HT-29 (cell line): ENCODE measurements around the gene KRT33A. TPM values are rescaled to one million over a fixed set of nuclear protein-coding genes. Genes with fewer than 3 reads are reported as not detected.
"Not testable (repeated sequence)": the region's sequence is repeated elsewhere in the genome, so short reads cannot be mapped to it uniquely, and the experiment has no call there.

Source experiments
- DNase-seq: peaks from one replicate; pipeline ENCODE4 v3.0.0-alpha.2; 2015; ENCODE audit warnings: low spot score
- total RNA-seq: library from RNA; depleted of rRNA; stranded (reverse); fragments of >200 nt; shearing (Covaris generic); gene quantifications from 2 replicates; pipeline ENCODE4 v1.2.3, GENCODE V29; 2014

The KRT33A gene
- total RNA-seq, 1 experiment from 2014 or later, result not detected

DNA sequence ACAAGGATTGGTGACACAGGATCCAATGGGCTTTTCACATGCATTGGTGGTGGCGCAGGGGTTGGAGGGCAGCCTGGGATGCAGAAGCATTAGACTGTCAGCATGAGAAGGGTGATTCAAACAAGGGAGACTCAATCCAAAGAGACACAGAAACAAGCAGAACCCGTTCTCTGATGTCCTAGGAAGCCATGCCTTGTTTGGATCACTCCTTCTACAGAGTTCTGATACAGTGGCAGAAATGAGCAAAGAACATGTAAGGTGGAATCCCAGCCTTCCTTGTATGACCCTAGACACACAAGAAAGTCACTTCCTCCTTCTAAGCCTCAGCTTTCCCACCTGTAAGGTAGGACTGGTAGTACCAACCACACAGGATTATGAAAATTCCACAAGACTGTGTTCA lies 13.3 kb upstream of the KRT33A start:
- DNase-seq, result no peak

DNA sequence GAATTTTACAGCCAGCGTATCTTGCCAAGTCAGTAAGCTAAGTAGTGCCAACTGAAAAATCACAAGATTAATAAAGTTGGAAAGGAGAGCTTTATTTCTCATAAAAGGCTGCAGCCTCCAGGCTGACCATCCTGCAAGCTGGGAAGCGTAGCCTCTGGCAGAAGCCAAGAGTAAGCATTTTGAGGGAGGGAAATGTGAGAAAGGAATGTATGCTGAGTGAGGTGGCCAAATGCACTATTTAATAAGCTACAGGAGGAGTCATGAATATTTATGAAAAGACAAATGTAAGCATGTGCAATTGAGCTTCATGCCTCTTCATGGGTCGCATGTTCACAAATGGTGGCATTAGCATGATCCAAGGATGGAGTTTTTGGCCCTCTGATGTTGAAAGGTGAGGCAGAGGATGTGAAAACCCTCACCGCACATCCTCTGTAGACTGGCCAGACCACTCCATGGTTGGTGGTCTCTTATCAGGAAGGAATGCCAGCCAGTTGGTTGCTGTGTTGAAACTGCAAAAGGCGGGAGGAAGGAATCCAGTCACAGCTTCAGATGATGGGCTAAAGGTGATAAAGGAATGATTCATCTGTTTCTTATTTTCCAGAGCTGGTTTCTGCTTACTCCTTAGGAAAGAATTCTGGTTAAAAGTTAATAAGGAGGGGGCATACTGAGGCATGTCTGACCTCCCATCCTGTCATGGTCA lies 9.8 kb upstream of the KRT33A start:
- no peak for DNase-seq

DNA sequence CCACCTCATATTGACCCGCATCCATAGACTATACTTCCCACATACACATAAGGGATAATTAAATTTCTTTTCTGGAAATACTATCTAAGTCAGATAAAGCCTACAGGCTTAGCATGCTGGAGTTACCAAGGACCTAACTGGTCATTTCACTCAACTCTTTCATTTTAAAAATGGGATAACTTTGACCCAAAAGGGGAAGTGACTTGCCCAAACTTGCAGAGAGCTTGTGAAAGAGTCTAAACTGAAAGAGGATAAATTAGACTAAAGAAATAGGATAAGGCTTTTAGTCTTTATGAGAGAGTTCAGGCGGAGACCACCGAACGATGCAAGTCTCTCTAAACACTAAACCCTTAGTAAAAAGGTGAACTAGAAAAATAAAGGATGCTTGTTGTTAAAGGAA lies 3.9 kb upstream of the KRT33A start:
- DNase-seq, result no peak

DNA sequence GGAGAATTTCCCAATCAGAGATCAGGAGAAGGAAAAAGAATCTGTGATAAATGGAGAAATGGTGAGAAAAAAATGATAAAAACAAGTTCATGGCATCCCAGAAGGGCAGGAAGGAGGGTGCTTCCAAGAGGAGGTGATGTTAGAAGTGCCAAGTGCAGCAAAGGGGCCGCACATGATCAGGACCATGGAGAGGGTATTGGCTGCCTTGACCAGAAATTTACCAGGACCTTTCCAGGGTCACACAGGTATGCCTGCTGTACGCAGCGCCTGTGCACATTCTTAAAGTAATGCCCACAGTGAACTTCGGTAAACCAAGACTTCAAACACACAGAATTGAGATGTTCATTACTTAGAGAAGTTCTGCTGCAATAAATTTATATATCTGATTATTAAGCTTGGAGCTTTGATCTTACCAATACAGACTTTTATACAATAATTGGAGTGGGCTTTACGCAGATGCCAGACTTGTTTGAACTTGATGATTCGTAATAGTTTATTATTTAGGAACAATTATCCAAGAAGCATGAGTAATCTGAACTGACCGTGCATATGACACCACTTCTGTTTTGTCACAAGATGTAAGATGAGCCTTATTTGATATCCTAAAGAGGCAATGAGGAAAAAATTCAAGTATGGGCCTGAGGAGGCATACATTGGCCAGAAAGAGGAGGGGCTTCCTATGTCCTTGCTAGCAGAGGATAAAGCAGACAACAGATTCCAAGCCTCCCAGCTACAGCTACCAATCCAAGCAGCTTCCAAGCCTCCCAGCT lies 2.2 kb upstream of the KRT33A start:
- no peak for DNase-seq

DNA sequence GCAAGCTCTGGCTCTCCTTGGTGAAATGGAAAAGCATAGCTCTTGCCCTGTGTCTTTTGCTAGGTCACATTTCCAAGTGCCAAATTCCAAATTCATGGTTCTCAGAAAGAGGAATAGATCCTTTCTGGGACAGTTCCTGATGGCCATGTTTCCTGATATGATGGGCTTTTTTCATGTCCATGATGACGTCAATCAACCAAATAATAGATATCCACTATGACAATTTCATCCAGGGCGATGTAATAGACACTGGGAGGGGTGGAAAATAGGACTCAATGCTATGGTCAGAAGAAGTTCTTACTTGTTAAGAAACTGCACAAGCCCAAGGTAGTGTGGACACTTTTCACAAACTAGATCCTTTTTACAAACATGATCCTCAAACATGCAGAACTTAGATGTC lies 549 bp upstream of the KRT33A start:
- no peak for DNase-seq

DNA sequence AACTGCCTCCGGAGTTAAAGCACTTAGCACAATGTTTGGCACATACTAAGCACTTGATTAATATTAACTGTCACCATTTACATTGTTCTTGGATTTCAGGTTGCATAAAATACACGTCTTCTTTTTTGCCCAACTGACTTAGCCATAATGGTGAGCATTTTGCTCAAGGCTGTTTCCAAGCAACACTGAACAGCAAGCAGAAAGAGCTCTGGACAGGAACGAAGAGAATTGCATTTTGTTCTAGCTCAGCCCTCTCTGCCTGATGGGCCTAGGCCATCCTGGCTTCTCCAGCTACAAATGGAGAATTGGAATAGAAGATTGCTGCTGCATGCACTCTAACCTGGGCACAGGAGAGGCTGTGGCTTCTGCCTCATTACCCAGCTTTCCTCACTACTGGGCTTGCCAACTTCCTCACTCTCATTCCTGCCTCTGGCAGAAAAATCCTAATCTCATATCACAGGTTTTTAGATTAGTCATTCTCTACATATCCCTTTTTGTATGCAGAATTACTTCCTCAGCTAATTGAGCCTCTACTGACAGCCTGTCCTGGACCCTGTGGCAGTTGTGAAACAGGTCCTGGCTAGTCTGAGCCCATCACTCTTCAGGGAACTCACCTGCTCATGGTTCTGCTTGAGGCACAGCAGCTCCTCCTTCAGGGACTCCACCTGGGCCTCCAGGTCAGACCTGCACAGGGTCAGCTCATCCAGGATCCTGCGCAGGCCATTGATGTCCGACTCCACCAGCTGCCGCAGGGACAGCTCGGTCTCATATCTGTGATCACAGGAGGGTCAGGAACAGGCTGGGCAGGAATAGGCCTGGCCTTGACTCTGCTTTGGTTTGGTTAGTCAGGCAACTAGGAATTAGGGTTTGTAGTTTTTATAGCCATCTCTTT lies 2.5 kb downstream of the KRT33A start:
- DNase-seq, result no peak

DNA sequence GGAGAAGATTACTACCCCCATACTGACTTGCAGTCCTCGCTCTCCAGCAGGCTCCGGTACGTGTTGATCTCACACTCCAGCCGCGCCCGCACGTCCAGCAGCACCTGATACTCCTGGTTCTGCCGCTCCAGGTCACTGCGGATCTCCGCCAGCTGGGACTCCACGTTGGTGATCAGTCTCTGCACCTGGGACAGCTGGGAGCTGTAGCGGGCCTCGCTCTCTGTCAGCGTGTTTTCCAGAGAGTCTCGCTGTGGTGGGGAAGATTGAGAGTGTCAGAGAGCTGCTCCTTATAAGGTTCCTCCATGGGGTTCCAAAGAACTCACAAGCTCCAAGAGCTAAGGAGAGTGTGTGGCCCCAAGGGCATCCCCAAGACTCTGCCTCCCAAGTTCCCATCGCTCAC lies 4.2 kb downstream of the KRT33A start:
- DNase-seq, result not testable (repeated sequence)

DNA sequence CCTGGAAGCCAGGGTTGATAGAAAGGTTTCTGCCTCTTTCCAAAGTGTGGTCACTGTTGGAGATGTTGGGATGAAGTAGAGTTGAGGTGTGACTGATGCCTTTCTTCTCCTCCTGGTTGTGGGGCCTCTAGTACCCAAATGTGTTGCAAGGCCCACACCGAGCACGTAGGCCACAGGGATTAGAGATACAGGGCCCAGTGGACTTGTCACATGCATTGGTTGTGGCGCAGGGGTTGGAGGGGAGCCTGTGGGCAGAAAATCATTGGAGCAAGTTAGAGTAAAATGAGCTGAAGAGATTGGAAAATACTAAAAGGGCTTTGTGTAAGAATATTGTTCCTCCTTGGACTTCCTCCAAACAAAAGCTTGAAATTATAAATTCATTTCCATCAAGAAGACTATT lies 4.6 kb downstream of the KRT33A start:
- DNase-seq, result no peak

DNA sequence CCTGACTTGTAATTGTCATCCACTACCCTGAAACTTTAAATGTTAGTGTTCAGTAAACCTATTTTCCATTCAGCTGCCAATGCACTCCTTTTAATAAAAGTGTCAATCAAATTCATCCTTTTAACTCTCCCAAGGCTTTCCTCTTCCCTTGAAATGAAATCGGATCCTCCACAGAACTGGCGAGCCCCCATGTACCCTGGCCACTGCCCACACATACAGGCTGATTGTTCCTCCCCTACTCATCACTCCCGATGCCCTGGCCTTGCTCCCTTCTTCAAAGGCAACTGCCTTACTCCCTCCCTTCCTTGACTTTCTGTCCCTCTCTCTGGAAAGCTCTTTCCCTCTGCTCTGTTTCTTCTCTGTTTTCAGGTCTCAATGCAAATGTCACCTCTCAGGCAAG lies 7.6 kb downstream of the KRT33A start:
- DNase-seq, result no peak

DNA sequence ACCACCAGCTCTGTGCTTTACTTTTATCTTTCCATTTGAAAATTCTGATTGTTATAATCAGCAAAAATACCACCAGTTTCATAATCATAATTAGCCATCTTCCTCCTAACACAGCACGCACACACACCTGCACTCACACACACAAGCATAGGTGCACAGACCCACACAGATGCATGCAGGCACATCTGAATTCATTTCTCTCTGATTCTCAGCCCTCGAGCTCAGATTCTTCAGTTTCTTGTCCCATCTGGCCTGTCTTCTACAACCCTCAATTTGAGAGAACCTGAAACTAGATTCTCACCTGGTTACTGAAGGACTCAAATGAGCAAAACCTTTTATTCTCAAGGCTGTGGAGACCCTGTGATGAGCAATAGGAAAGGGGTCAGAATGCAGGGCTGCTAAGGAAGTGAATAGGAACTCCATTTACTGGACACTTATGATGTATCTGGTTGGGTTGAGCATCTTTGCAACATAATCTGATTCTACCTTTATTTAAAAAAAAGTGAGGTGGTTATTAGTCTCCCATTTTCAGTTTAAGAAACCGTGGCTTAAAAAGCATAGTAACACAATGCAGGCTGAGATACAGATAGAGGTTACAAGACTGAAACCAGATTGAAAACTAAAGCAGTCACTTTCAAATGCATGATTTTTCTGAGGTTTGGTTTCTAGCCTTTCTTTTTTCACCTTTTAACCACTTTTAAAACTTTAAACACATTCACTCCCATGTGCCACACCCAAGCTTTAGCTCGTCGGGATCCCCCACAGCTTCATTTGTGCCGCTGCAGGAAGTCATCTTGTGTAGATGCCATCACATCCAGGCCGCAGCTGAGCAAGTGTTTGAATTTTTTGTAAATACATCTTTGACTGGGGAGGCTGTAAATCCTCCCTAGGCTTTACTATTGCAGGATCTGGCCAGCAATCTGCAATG lies 9.4 kb downstream of the KRT33A start:
- no peak for DNase-seq

DNA sequence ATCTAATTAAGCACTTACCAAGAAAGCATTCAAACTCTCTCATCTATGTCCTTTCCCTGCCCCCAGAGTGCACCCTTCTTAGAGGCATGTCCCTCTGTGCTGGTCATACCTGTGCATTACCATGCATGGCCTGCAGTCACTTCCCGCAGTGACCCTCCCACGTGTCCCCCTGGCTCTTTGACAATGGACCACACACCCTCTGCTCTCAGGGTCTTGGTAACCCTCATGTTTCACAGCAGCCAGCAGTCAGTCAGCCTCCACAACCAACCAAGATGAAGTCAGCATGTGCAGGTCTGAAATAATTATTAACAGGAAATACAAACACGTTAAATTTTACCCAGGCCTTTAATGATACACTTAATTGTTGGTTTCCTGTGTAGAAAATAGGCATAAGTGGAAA lies 10.1 kb downstream of the KRT33A start:
- no peak for DNase-seq

DNA sequence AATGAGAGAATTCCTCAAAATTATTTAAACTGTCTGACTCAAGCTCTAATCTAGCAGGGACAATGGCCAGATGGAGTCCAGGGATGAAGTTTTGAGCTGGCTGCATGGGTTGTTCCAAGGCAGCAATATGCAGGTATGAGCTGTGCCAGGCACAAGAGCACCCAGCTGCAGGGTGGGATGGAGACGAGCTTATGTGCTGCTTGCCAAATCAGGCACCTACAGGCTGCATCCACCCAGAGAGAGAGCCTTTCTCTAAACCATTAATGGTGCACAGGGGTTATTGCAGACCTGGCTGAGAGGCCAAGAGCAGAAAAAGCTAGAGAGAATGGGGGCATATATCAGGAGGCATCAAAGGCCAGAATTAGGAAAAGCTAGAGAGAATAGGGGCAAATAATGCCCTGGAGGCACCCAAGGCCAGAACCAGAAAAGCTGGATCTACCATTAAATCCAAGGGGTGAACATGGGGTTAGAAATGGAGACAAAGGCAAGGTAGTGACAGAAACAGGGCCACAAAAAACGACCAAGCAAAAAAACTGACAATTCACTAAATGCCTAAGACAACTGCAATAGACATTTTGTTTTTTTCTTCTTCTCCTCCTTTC lies 11.0 kb downstream of the KRT33A start:
- no peak for DNase-seq

DNA sequence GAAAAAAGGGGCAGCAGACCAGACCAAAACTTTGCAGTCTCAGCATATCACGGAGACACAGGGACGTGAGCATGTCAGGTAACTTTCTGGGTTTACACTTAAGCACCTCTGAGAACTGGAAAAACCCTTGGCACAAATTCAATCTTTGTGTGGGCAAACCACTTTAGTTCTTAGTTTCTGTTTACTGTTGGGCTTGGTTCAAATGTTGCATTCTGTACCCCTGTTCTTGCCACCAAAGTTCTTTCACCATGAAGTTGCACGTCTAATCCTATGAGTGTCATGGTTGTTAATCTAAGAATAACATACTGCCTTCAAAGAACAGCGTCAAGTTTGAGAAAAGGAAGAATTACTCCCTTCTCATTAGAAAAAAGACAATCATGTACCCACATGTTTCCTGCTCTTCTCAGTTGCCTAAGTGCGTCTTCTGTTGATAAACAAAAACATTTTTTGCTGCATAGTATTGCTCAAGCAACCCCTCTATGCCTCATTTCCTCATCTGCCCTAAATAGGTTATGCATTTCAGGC lies 11.6 kb downstream of the KRT33A start:
- DNase-seq, result no peak

DNA sequence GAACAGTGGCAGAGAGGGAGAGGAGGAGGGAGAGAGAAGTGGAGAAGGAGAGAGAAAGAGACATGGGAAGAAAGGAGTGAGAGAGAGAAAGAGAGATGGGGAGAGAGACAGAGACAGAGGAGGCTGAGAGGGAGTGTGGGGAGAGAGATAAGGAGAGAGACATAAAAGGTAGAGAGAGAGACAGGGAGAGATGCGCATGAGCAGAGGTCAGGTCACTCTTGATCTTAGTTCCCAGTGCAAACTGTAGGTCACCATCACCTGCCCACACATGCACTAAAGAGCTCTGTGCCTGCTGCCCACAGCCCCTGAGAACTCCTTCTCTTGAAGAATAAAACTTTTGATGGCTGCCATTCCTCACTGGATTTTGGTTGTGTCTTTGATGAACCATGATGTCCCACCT lies 14.9 kb downstream of the KRT33A start:
- DNase-seq, result no peak

DNA sequence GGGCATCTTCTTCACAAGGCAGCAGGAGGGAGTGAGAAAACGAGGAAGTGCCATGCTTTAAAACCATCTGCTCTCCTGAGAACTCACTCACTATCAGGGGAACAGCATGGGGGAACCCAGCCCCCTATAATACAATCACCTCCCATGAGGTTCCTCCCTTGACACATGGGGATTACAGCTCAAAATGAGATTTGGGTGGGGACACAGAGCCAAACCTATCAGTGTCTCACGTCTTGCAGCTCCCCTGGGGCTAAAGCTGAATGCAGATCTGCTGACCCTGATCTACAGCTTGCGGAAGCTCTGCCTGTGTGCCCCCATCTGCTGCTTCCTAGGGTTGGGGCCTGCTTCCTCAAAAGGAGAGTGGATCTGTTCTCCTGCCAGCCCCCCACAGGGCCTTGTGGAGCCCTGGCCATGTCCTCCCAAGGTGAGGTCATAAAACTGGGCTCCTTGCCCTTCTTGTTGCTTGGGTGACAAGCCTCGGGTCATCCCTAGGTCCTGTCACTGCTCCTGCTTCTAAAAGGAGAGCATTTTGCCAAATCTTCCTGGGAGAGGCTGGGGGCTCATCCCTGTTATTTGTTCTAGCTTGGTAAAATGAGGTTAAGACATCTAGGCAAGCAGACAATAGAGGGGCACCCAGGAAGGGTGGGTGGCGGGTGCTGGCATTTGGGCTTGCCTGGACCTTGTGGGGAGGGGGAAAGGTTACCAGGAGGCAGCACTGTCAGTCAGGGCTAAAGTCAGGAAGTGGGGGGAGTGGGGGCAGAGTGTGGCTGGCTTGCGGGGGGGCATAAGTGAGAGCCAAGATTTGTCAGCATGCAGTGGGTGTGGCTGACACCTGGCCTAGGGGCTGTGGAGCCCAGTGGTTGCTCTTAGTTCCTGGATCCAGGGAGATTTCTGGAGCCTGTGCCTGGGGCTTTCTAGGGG lies 16.0 kb downstream of the KRT33A start:
- DNase-seq, result no peak

DNA sequence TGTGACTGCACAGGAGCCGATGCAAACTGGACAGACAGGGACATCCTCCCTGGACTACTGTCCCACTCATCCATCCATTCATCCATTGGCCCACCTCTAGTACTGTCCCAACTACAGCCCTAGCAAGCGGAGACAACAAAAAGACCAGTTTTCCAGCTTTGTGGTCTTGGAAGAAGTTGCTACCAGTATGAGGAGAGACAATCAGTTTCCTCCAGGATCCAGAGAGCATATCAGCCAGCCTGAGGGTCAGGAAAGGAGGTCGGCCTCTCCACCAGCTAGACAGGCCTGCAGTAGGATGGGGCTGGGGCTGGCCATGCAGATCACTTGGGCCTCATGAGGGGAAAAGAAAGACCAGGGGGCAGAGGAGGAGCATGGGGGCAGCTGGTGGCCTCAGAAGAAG lies 16.8 kb downstream of the KRT33A start:
- DNase-seq, result no peak

DNA sequence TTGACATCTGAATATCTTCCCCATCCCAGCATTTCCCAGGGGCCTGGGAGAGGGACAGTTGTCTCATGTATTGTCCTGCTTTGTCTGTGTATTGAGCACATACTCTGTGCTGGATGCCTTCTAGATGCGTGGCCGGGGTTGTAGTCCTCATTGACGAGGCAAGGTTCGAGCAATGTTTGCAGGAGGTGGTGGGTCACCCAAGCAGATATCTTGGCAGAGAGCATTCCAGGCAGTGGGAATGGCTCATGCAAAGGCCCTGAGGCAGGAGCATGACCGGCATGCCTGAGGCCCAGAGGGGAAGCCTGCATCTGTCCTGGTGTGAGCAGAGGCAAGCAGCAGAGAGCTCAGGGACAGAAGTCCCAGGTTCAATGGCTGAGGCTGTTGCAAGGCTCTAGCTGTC lies 17.5 kb downstream of the KRT33A start:
- no peak for DNase-seq

DNA sequence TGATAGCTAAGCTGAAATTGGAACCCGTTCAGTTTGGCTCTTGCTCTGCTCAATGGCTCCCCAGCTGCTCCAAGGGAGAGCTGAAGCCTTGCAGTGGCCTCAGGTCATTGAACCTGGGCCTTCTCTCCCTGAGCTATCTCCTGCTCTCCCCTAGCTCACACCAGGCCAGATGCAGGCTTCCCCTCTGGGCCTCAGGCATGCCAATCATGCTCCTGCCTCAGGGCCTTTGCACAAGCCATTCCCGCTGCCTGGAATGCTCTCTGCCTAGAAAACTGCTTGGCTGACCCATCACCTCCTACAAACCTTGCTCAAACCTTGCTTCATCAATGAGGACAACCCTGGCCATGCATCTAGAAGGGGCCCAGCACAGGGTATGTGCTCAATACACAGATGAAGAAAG lies 18.4 kb downstream of the KRT33A start:
- no peak for DNase-seq

DNA sequence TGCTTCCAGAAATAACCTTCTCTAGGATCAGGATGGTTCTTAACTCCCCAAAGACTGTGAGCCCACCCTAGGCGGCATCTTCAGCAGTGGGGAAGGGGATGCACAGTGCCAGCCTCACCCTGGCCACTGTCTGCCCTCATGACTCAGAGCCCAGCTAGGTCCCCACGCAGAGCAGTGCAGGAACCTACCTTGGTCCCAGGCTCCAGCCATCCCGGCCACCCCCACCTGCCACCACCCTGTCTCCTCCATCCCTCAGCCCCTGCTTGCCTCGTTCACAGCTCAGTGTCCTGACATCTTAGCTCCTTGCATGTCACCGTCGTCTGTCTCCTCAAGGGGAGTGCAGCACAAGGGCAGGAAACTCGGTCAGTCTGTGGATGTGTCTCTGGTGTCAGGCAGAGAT lies 19.0 kb downstream of the KRT33A start:
- no peak for DNase-seq
